Dermis microvascular lymphatic vessel endothelial cell (primary cell): ENCODE results near the gene JMJD8. TPM values are rescaled to one million over a fixed set of nuclear protein-coding genes. Genes with fewer than 3 reads are reported as not detected.

ENCODE experiments used
- DNase-seq, 2 donors: peaks; one replicate each; pipeline versions ENCODE4 v3.0.0 to v3.0.0-alpha.2; 2010; ENCODE audit warnings: low read depth in 2 of 2
- total RNA-seq: library from RNA; depleted of rRNA; stranded (reverse); fragments of >200 nt; gene quantifications from 2 replicates; pipeline ENCODE4 v1.2.1, GENCODE V29; 2014

JMJD8 gene
- total RNA-seq, 1 donor from 2014 or later: 16.6 TPM

GRCh38 chr16:662095-662494, 22.0 kb downstream of the JMJD8 start:
- no peak for DNase-seq

- no peak for DNase-seq
Measured at GRCh38 chr16:661184-661821, 22.8 kb downstream of the JMJD8 start.

- peak; percentile 77 to 93 for DNase-seq
Measured at GRCh38 chr16:660459-661183, 23.5 kb downstream of the JMJD8 start.

- no peak for DNase-seq
Measured at GRCh38 chr16:660132-660458, 24.0 kb downstream of the JMJD8 start.

- no peak for DNase-seq
Measured at GRCh38 chr16:659618-660017, 24.5 kb downstream of the JMJD8 start.

- DNase-seq: no peak
Measured at GRCh38 chr16:658679-659571, 25.2 kb downstream of the JMJD8 start.

- DNase-seq: no peak
Measured at GRCh38 chr16:657487-657886, 26.6 kb downstream of the JMJD8 start.

- DNase-seq: no peak
Measured at GRCh38 chr16:654034-654433, 30.1 kb downstream of the JMJD8 start.

- no peak for DNase-seq
Measured at GRCh38 chr16:652454-653305, 31.5 kb downstream of the JMJD8 start.

- DNase-seq: no peak
Measured at GRCh38 chr16:651844-652243, 32.3 kb downstream of the JMJD8 start.

GRCh38 chr16:649631-650030, 34.5 kb downstream of the JMJD8 start:
- DNase-seq: no peak

- DNase-seq: peak; percentile 82 to 91
Measured at GRCh38 chr16:648781-649589, 35.1 kb downstream of the JMJD8 start, which contains the start of gene WDR90. Gene WDR90 (plus strand): TSS chr16:649365. CDS start chr16:649417, 52 bp downstream.

- peak in 1 of 2 donors; percentile 27 for DNase-seq
Measured at GRCh38 chr16:648071-648780, 35.9 kb downstream of the JMJD8 start.

GRCh38 chr16:647173-647902, 36.8 kb downstream of the JMJD8 start:
- DNase-seq: no peak

- DNase-seq: no peak
Measured at GRCh38 chr16:646679-647172, 37.4 kb downstream of the JMJD8 start.

GRCh38 chr16:645852-646678, 38.1 kb downstream of the JMJD8 start:
- no peak for DNase-seq

GRCh38 chr16:644556-644955, 39.6 kb downstream of the JMJD8 start:
- DNase-seq: no peak

- no peak for DNase-seq
Measured at GRCh38 chr16:643050-643368, 41.1 kb downstream of the JMJD8 start.
